GM12878 (cell line): ENCODE data around the gene MRAP2. TPM values are rescaled to one million over a fixed set of nuclear protein-coding genes. Genes with fewer than 3 reads are reported as not detected.

Source experiments
- ATAC-seq: fragments of 200-7000 bp; cut with Tn5 transposase; 3 replicates; pipeline ENCODE4 v1.9.1; 2020; ENCODE audit warnings: mild to moderate bottlenecking, moderate library complexity
- BruUV-seq: library from RNA; stranded (reverse); fragments of 400-500 nt; replicated peaks from 2 replicates; lab custom pipeline; 2021; lab: Mats Ljungman, UMichigan
- CTCF ChIA-PET: fragments of 300-600 bp; sonication (Branson Sonifier 250); formaldehyde crosslinking; extraction: SDS; loops from one replicate; lab custom pipeline; 2021; ENCODE audit warnings: inconsistent platforms; lab: Yijun Ruan, JAX
- POLR2A ChIA-PET: fragments of 350-600 bp; formaldehyde crosslinking; extraction: SDS; loops from one replicate; lab custom pipeline; 2021; ENCODE audit warnings: inconsistent platforms; lab: Charles Lee
- RAD21 ChIA-PET: fragments of 300-600 bp; sonication (Branson Sonifier 250); formaldehyde crosslinking; loops from one replicate; lab custom pipeline; 2023; ENCODE audit warnings: antibody characterized with exemption; ENCODE audit not compliant: unreplicated experiment; lab: Charles Lee
- SMC1A ChIA-PET: fragments of 300-600 bp; sonication (Branson Sonifier 250); formaldehyde crosslinking; loops from one replicate; lab custom pipeline; 2023; ENCODE audit not compliant: unreplicated experiment, uncharacterized antibody; lab: Charles Lee
- DNase-seq: peaks from one replicate; pipeline ENCODE4 v3.0.0-alpha.2; 2011; ENCODE audit warnings: low read depth, low spot score
- FAIRE-seq: peaks from 3 replicates; lab custom pipeline; 2011; peaks lifted over from hg19 to GRCh38; lab: Jason Lieb, UNC
- H2AFZ ChIP-seq: 2 replicates; pipeline ENCODE4 v1.6.0; 2011; ENCODE audit warnings: low read depth, low read length, control low read depth; ENCODE audit not compliant: control insufficient read depth
- H3K27ac ChIP-seq: 2 replicates; pipeline ENCODE4 v1.5.1; 2011; ENCODE audit warnings: control low read depth; ENCODE audit not compliant: control insufficient read depth, insufficient read depth
- H3K27me3 ChIP-seq, 2 experiments: replicated peaks in 1 of 2; 2 replicates each; pipeline versions ENCODE4 v1.6.0 to v1.6.1; 2011; ENCODE audit warnings: low read length in 1 of 2; ENCODE audit not compliant: control insufficient read depth in 2 of 2, insufficient read depth in 2 of 2
- H3K36me3 ChIP-seq, 2 experiments: 2 replicates each; pipeline ENCODE4 v1.5.1; 2011; ENCODE audit warnings: low read length in 1 of 2; ENCODE audit not compliant: control insufficient read depth in 2 of 2, insufficient read depth in 2 of 2
- H3K4me1 ChIP-seq: 2 replicates; pipeline ENCODE4 v1.6.1; 2011; ENCODE audit warnings: mild to moderate bottlenecking, low read length, moderate library complexity, mixed read lengths; ENCODE audit not compliant: control insufficient read depth, insufficient read depth
- H3K4me2 ChIP-seq: 2 replicates; pipeline ENCODE4 v1.6.0; 2011; ENCODE audit warnings: control low read depth; ENCODE audit not compliant: control insufficient read depth, insufficient read depth
- H3K4me3 ChIP-seq: fragments of 200-600 bp; sonication (generic); 2 replicates; pipeline ENCODE4 v1.5.1; 2016
- H3K79me2 ChIP-seq: 2 replicates; pipeline ENCODE4 v1.6.0; 2011; ENCODE audit warnings: low read length; ENCODE audit not compliant: control insufficient read depth, insufficient read depth
- H3K9ac ChIP-seq: 2 replicates; pipeline ENCODE4 v1.8.0; 2011; ENCODE audit warnings: low read length, control low read depth, mixed read lengths; ENCODE audit not compliant: control insufficient read depth, insufficient read depth
- H3K9me3 ChIP-seq: replicated peaks from 3 replicates; pipeline ENCODE4 v1.5.1; 2011; ENCODE audit warnings: mild to moderate bottlenecking, low read length; ENCODE audit not compliant: control insufficient read depth, insufficient read depth
- H4K20me1 ChIP-seq: 2 replicates; pipeline ENCODE4 v1.6.0; 2011; ENCODE audit not compliant: control insufficient read depth, insufficient read depth
- WRNIP1 ChIP-seq: IDR thresholded peaks from 2 replicates; pipeline ENCODE4 v1.6.1; 2011; ENCODE audit warnings: low read depth, low read length, improper control_type of control experiment, borderline replicate concordance
- ZBTB11 ChIP-seq: fragments of 450-650 bp; formaldehyde crosslinking; IDR thresholded peaks from 2 replicates; pipeline ENCODE4 v1.5.0; 2022; ENCODE audit warnings: mild to moderate bottlenecking, missing genetic modification characterization
- in situ Hi-C: fragments of 300-500 bp; cut with MboI; formaldehyde crosslinking; loops from 9 replicates; pipeline ENCODE4 v1.14.3; 2018; ENCODE audit warnings: mixed read lengths
- intact Hi-C: fragments of 100-400 bp; cut with micrococcal nuclease; formaldehyde crosslinking; loops from one replicate; pipeline ENCODE4 v1.14.2; 2022; ENCODE audit not compliant: unreplicated experiment
- polyA plus RNA-seq, 11 experiments: library from polyadenylated mRNA; depleted of rRNA in 4 of 11; unstranded in 6 of 11; stranded (reverse) in 5 of 11; fragments of >200 nt; fragmentation: Nextera tagmentation in 4 of 11; fragmentation: Illumina TruSeq in 1 of 11; extraction: Ambion mirVana in 4 of 11; extraction: Trizol in 1 of 11; gene quantifications; 1 replicate in 1 of 11; 2 replicates in 10 of 11; pipeline versions ENCODE4 v1.2.1 to v1.2.3, GENCODE V29; 2011 to 2016; ENCODE audit warnings: inconsistent platforms in 2 of 11, missing spikeins in 2 of 11, low read depth in 1 of 11
- total RNA-seq, 4 experiments: library from RNA; depleted of rRNA in 3 of 4; stranded (reverse); fragments of >200 nt in 3 of 4; fragmentation: Illumina TruSeq in 1 of 4; extraction: Trizol in 1 of 4; gene quantifications; 2 replicates each; pipeline versions ENCODE4 v1.2.1 to v1.2.3, GENCODE V29; 2013 to 2021
- TF ChIP-seq, protein P1 (sequence below), 3 experiments: IDR thresholded peaks in 2 of 3; conservative IDR thresholded peaks in 1 of 3; 2 replicates each; pipeline ENCODE4 v1.5.1; 2011; ENCODE audit warnings: low read depth in 3 of 3, low read length in 3 of 3, mild to moderate bottlenecking in 3 of 3, control low read depth in 2 of 3, moderate library complexity in 2 of 3, inconsistent platforms in 1 of 3, mixed read lengths in 1 of 3; ENCODE audit not compliant: control insufficient read depth in 2 of 3, insufficient read depth in 1 of 3; ENCODE audit errors: extremely low read depth in 1 of 3

The MRAP2 gene
- total and polyA plus RNA-seq, 10 of the 15 experiments (the other 5 are each of a cell fraction or from before 2014, with no cell fraction given): not detected

GRCh38 chr6:84139311-84139710 lies 105.7 kb downstream of the MRAP2 start:
- Histone ChIP-seq H3K9ac (no peak overlapping the region), H3K4me1 (no peaks in the 10 kb centered on the region), H3K36me3 (no peaks in the 10 kb centered on the region; a peak in 1 of 4 replicates), H3K4me3 (no peak overlapping the region), H3K27me3 (no peaks in the 10 kb centered on the region), H2AFZ (no peak overlapping the region), H3K9me3 (no peaks in the 10 kb centered on the region), H4K20me1 (no peaks in the 10 kb centered on the region), H3K27ac (no peak overlapping the region), H3K79me2 (no peaks in the 10 kb centered on the region), H3K4me2 (no peak overlapping the region)
- TF ChIP-seq ZBTB11 (CRISPR knock-in tag) (no peak), WRNIP1 (no peak)
- TF ChIP-seq, protein P1, sequence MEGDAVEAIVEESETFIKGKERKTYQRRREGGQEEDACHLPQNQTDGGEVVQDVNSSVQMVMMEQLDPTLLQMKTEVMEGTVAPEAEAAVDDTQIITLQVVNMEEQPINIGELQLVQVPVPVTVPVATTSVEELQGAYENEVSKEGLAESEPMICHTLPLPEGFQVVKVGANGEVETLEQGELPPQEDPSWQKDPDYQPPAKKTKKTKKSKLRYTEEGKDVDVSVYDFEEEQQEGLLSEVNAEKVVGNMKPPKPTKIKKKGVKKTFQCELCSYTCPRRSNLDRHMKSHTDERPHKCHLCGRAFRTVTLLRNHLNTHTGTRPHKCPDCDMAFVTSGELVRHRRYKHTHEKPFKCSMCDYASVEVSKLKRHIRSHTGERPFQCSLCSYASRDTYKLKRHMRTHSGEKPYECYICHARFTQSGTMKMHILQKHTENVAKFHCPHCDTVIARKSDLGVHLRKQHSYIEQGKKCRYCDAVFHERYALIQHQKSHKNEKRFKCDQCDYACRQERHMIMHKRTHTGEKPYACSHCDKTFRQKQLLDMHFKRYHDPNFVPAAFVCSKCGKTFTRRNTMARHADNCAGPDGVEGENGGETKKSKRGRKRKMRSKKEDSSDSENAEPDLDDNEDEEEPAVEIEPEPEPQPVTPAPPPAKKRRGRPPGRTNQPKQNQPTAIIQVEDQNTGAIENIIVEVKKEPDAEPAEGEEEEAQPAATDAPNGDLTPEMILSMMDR (IDR thresholded peaks at IDR 0.05 in 2 of 3, conservative IDR thresholded peaks at IDR 0.05 in 1 of 3; ENCODE audit: control insufficient read depth in 2 of 3, extremely low read depth in 1 of 3, insufficient read depth in 1 of 3, low read depth in 3 of 3, low read length in 3 of 3): no peak
- SMC1A ChIA-PET: no interaction called here
- RAD21 ChIA-PET: no interaction called here
- no TSS peak for BruUV-seq
- DNase-seq: no peak
- ATAC-seq: no peak
- CTCF ChIA-PET: no interaction called here
- in situ Hi-C loops (no loop called here), intact Hi-C loops (no loop called here)
- POLR2A ChIA-PET: no interaction called here
- FAIRE-seq: no peak

Other genes starting within 250 kb of the MRAP2 start
- 0.33 and 0.51 TPM in 2 replicates for gene RIPPLY2, start 180.4 kb upstream of the MRAP2 start, total RNA-seq (2014; rRNA removed)
- 0.18 TPM in 1 of 2 replicates, not detected in the other for gene RIPPLY2, start 180.4 kb upstream of the MRAP2 start, total RNA-seq (2014; rRNA removed; fragmentation: Illumina TruSeq; extraction: Trizol)
- gene RIPPLY2, start 180.4 kb upstream of the MRAP2 start, total RNA-seq (2021): 0.77 TPM in 1 of 2 replicates, not detected in the other
- 0.01 TPM in 1 of 2 replicates, not detected in the other for gene RIPPLY2, start 180.4 kb upstream of the MRAP2 start, polyA plus RNA-seq (2011; rRNA removed)
- 0.09 TPM in 1 of 2 replicates, not detected in the other for gene RIPPLY2, start 180.4 kb upstream of the MRAP2 start, polyA plus RNA-seq (2014; fragmentation: Illumina TruSeq; extraction: Trizol)
- gene RIPPLY2, start 180.4 kb upstream of the MRAP2 start, polyA plus RNA-seq (2014; fragmentation: Nextera tagmentation; extraction: Ambion mirVana): not detected
- 0.17 TPM in 1 of 2 replicates, not detected in the other for gene RIPPLY2, start 180.4 kb upstream of the MRAP2 start, polyA plus RNA-seq (2014; rRNA removed)
- gene RIPPLY2, start 180.4 kb upstream of the MRAP2 start, polyA plus RNA-seq (2016; fragmentation: Nextera tagmentation; extraction: Ambion mirVana): not detected
- 23.3 and 27.6 TPM in 2 replicates for gene CYB5R4, start 174.1 kb upstream of the MRAP2 start, total RNA-seq (2014; rRNA removed)
- gene CYB5R4, start 174.1 kb upstream of the MRAP2 start, total RNA-seq (2014; rRNA removed; fragmentation: Illumina TruSeq; extraction: Trizol): 19.1 and 23.7 TPM in 2 replicates
- gene CYB5R4, start 174.1 kb upstream of the MRAP2 start, total RNA-seq (2021): 33.2 and 36.9 TPM in 2 replicates
- gene CYB5R4, start 174.1 kb upstream of the MRAP2 start, polyA plus RNA-seq (2011; rRNA removed): 33.7 and 59.6 TPM in 2 replicates
- 24.6 and 32.5 TPM in 2 replicates for gene CYB5R4, start 174.1 kb upstream of the MRAP2 start, polyA plus RNA-seq (2014; fragmentation: Illumina TruSeq; extraction: Trizol)
- gene CYB5R4, start 174.1 kb upstream of the MRAP2 start, polyA plus RNA-seq (2014; fragmentation: Nextera tagmentation; extraction: Ambion mirVana): 10 to 100 TPM; 13.4 to 16.9 TPM
- gene CYB5R4, start 174.1 kb upstream of the MRAP2 start, polyA plus RNA-seq (2014; rRNA removed): 28.2 and 30.4 TPM in 2 replicates
- gene CYB5R4, start 174.1 kb upstream of the MRAP2 start, polyA plus RNA-seq (2016; fragmentation: Nextera tagmentation; extraction: Ambion mirVana): 10 to 100 TPM; 57.2 to 61.1 TPM
- 4.3 TPM in 2 replicates for gene CEP162, start 193.9 kb downstream of the MRAP2 start, total RNA-seq (2014; rRNA removed)
- 7.4 and 8.6 TPM in 2 replicates for gene CEP162, start 193.9 kb downstream of the MRAP2 start, total RNA-seq (2014; rRNA removed; fragmentation: Illumina TruSeq; extraction: Trizol)
- 4.3 and 4.9 TPM in 2 replicates for gene CEP162, start 193.9 kb downstream of the MRAP2 start, total RNA-seq (2021)
- gene CEP162, start 193.9 kb downstream of the MRAP2 start, polyA plus RNA-seq (2011; rRNA removed): 5.5 and 10.7 TPM in 2 replicates
- 7.9 and 9.7 TPM in 2 replicates for gene CEP162, start 193.9 kb downstream of the MRAP2 start, polyA plus RNA-seq (2014; fragmentation: Illumina TruSeq; extraction: Trizol)
- gene CEP162, start 193.9 kb downstream of the MRAP2 start, polyA plus RNA-seq (2014; fragmentation: Nextera tagmentation; extraction: Ambion mirVana): 1 to 10 TPM; 2.7 to 2.8 TPM
- gene CEP162, start 193.9 kb downstream of the MRAP2 start, polyA plus RNA-seq (2014; rRNA removed): 2.9 and 3.5 TPM in 2 replicates
- gene CEP162, start 193.9 kb downstream of the MRAP2 start, polyA plus RNA-seq (2016; fragmentation: Nextera tagmentation; extraction: Ambion mirVana): 1 to 10 TPM; 4.7 to 5.0 TPM